Measurements from ENCODE around the gene KIF16B. TPM values are rescaled to one million over a fixed set of nuclear protein-coding genes. Genes with fewer than 3 reads are reported as not detected.

The KIF16B gene
- total and polyA plus RNA-seq, 2 donors (not counting 3 experiments of a cell fraction or from before 2014, with no cell fraction given), result 2.9 to 8.8 TPM

GRCh38 chr20:16287776-16288175 lies 285.5 kb downstream of the KIF16B start:
- Histone ChIP-seq H3K9me3 (replicated peaks; ENCODE audit: control insufficient read depth, insufficient read depth, low read length) (no peaks in the 10 kb centered on the region), H2AFZ (ENCODE audit: low read depth, low read length) (no peak overlapping the region), H4K20me1 (replicated peaks; ENCODE audit: control insufficient read depth, extremely low read depth, insufficient read depth, low read length) (no peaks in the 10 kb centered on the region), H3K9me1 (replicated peaks; ENCODE audit: control insufficient read depth, extremely low read depth, insufficient read depth, low read length) (no peaks in the 10 kb centered on the region), H3K4me1 (ENCODE audit: control insufficient read depth, extremely low read depth, insufficient read depth, low read length) (no peaks in the 10 kb centered on the region), H3K27me3 (ENCODE audit: control insufficient read depth in 2 of 2, insufficient read depth in 2 of 2, low read length in 2 of 2) (no peaks in the 10 kb centered on the region), H3K4me3 (replicated peaks in 1 of 3; ENCODE audit: insufficient read depth in 1 of 3, low read depth in 1 of 3, low read length in 3 of 3) (no peak overlapping the region), H3K36me3 (ENCODE audit: control insufficient read depth in 2 of 2, extremely low read depth in 1 of 2, insufficient read depth in 2 of 2, low read length in 2 of 2) (no peaks in the 10 kb centered on the region), H3K4me2 (ENCODE audit: insufficient read depth, low read length) (no peak overlapping the region), H3K9ac (replicated peaks; ENCODE audit: extremely low read depth, insufficient read depth, low read length) (no peak overlapping the region), H3K27ac (ENCODE audit: insufficient read depth, low read depth, low read length) (no peak overlapping the region), H3K79me2 (ENCODE audit: control insufficient read depth, insufficient read depth, low read length) (no peaks in the 10 kb centered on the region)
- FAIRE-seq (no peak), DNase-seq (ENCODE audit: low read depth, low spot score) (no peak)
- intact Hi-C loops (cut with micrococcal nuclease), result no loop called here
- POLR2A ChIA-PET, result no interaction called here
- CTCF ChIA-PET, result no interaction called here
- dilution Hi-C loops (cut with MboI; ENCODE audit: extremely low pct_ligation_motif_present, low sequenced_read_pairs), result no loop called here
- BruUV-seq (replicated peaks), result no TSS peak
- TF ChIP-seq, protein P1, sequence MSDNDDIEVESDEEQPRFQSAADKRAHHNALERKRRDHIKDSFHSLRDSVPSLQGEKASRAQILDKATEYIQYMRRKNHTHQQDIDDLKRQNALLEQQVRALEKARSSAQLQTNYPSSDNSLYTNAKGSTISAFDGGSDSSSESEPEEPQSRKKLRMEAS (IDR thresholded peaks at IDR 0.05; ENCODE audit: insufficient read depth, insufficient read length), result no peak

- DNase-seq (ENCODE audit: low read depth, low spot score) (no peak), FAIRE-seq (no peak)
- no peaks in the 10 kb centered on the region for H3K27me3 ChIP-seq (ENCODE audit: control insufficient read depth in 2 of 2, insufficient read depth in 2 of 2, low read length in 2 of 2)
- no TSS peak for BruUV-seq (replicated peaks)
- CTCF ChIA-PET, result no interaction called here
- H3K36me3 ChIP-seq (ENCODE audit: control insufficient read depth in 2 of 2, extremely low read depth in 1 of 2, insufficient read depth in 2 of 2, low read length in 2 of 2), result no peaks in the 10 kb centered on the region
- H3K79me2 ChIP-seq (ENCODE audit: control insufficient read depth, insufficient read depth, low read length), result no peaks in the 10 kb centered on the region
- H3K4me3 ChIP-seq (replicated peaks in 1 of 3; ENCODE audit: insufficient read depth in 1 of 3, low read depth in 1 of 3, low read length in 3 of 3), result no peak overlapping the region
- intact Hi-C loops (cut with micrococcal nuclease) (no loop called here), dilution Hi-C loops (cut with MboI; ENCODE audit: extremely low pct_ligation_motif_present, low sequenced_read_pairs) (no loop called here)
- no peak overlapping the region for H3K27ac ChIP-seq (ENCODE audit: insufficient read depth, low read depth, low read length)
- no peak overlapping the region for H3K9ac ChIP-seq (replicated peaks; ENCODE audit: extremely low read depth, insufficient read depth, low read length)
- H4K20me1 ChIP-seq (replicated peaks; ENCODE audit: control insufficient read depth, extremely low read depth, insufficient read depth, low read length), result no peaks in the 10 kb centered on the region
- H3K9me1 ChIP-seq (replicated peaks; ENCODE audit: control insufficient read depth, extremely low read depth, insufficient read depth, low read length), result no peaks in the 10 kb centered on the region
- POLR2A ChIA-PET, result no interaction called here
- H3K4me1 ChIP-seq (ENCODE audit: control insufficient read depth, extremely low read depth, insufficient read depth, low read length), result no peaks in the 10 kb centered on the region
- H2AFZ ChIP-seq (ENCODE audit: low read depth, low read length), result no peak overlapping the region
- H3K4me2 ChIP-seq (ENCODE audit: insufficient read depth, low read length), result no peak overlapping the region
- no peak for TF ChIP-seq POLR2AphosphoS5 (IDR thresholded peaks at IDR 0.05; ENCODE audit: insufficient read depth, low read depth, low read length)
- TF ChIP-seq POLR2A (IDR thresholded peaks at IDR 0.05; ENCODE audit: low read depth, low read length), result no peak
- TF ChIP-seq JUN (IDR thresholded peaks at IDR 0.05; ENCODE audit: borderline replicate concordance, insufficient read depth, insufficient read length, low read depth), result no peak
- TF ChIP-seq, protein P1 (IDR thresholded peaks at IDR 0.05; ENCODE audit: insufficient read depth, insufficient read length), result no peak
- TF ChIP-seq MYC (IDR thresholded peaks at IDR 0.05; ENCODE audit: low read depth, low read length), result no peak
- no peak for TF ChIP-seq EZH2 (IDR thresholded peaks at IDR 0.05; ENCODE audit: borderline replicate concordance, low read depth, low read length, severe bottlenecking)
- TF ChIP-seq GATA2 (IDR thresholded peaks at IDR 0.05; ENCODE audit: insufficient read depth, insufficient read length, low read depth, low read length), result no peak
- no peak for TF ChIP-seq CTCF (IDR thresholded peaks at IDR 0.05; ENCODE audit: extremely low read depth in 1 of 2, insufficient read depth in 1 of 2, low read depth in 1 of 2, low read length in 2 of 2)
- no peak for TF ChIP-seq FOS (IDR thresholded peaks at IDR 0.05; ENCODE audit: borderline replicate concordance, insufficient read depth, low read length)
- peaks cover 2% of the 10 kb centered on the region for H3K9me3 ChIP-seq (replicated peaks; ENCODE audit: control insufficient read depth, insufficient read depth, low read length)
Measured at GRCh38 chr20:16286601-16287000, 286.6 kb downstream of the KIF16B start.
